SU-DHL-6 (cell line): Measurements from ENCODE around the gene DNAAF5.

Experiments used
- EZH2phosphoT487 ChIP-seq: fragments of 200-600 bp; sonication (generic), shearing (Covaris generic); conservative IDR thresholded peaks from 2 replicates; pipeline ENCODE4 v1.6.1; 2018; ENCODE audit warnings: mild to moderate bottlenecking, antibody characterized with exemption, low read length, moderate library complexity, mixed read lengths
- TF ChIP-seq, protein P1 (sequence below): fragments of 200-600 bp; sonication (generic); IDR thresholded peaks from one replicate; pipeline ENCODE4 v1.5.1; 2017; ENCODE audit warnings: antibody characterized with exemption, mild to moderate bottlenecking, low read length, moderate library complexity; ENCODE audit not compliant: insufficient read depth, poor library complexity, severe bottlenecking

DNA sequence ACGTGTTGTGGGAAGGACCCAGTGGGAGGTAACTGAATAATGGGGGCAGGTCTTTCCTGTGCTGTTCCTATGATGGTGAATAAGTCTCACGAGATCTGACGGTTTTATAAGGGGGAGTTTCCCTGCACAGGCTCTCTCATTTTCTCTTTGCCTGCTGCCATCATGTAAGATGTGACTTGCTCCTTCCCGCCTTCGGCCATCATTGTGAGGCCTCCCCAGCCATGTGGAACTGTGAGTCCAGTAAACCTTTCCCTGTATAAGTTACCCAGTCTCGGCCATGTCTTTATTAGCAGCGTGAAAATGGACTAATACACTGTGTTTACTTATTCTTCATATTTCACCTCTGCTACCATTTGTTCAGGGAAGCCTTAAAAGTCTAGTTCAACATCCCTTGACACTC lies 2.2 kb upstream of the DNAAF5 start:
- TF ChIP-seq, protein P1, sequence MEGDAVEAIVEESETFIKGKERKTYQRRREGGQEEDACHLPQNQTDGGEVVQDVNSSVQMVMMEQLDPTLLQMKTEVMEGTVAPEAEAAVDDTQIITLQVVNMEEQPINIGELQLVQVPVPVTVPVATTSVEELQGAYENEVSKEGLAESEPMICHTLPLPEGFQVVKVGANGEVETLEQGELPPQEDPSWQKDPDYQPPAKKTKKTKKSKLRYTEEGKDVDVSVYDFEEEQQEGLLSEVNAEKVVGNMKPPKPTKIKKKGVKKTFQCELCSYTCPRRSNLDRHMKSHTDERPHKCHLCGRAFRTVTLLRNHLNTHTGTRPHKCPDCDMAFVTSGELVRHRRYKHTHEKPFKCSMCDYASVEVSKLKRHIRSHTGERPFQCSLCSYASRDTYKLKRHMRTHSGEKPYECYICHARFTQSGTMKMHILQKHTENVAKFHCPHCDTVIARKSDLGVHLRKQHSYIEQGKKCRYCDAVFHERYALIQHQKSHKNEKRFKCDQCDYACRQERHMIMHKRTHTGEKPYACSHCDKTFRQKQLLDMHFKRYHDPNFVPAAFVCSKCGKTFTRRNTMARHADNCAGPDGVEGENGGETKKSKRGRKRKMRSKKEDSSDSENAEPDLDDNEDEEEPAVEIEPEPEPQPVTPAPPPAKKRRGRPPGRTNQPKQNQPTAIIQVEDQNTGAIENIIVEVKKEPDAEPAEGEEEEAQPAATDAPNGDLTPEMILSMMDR, result no peak
- TF ChIP-seq EZH2phosphoT487, result no peak
